Kidney epithelial cell (primary cell): ENCODE data around the gene KLHDC8A. TPM values are rescaled to one million over a fixed set of nuclear protein-coding genes. Genes with fewer than 3 reads are reported as not detected.
A peak's percentile ranks its signal among the peaks of the same experiment; 100 is the strongest.

ENCODE experiments used
- DNase-seq: peaks from one replicate; pipeline ENCODE4 v3.0.0-alpha.2; 2010; ENCODE audit warnings: low read depth
- H3K27me3 ChIP-seq: 2 replicates; pipeline ENCODE4 v1.6.0; 2011; ENCODE audit warnings: low read length; ENCODE audit not compliant: control insufficient read depth, insufficient read depth
- H3K36me3 ChIP-seq: 2 replicates; pipeline ENCODE4 v1.5.1; 2011; ENCODE audit warnings: low read length; ENCODE audit not compliant: control insufficient read depth, insufficient read depth
- H3K4me3 ChIP-seq: 2 replicates; pipeline ENCODE4 v1.5.1; 2011; ENCODE audit warnings: low read depth, mild to moderate bottlenecking, control low read depth, low read length
- total RNA-seq: library from RNA; depleted of rRNA; stranded (reverse); fragments of >200 nt; gene quantifications from 2 replicates; pipeline ENCODE4 v1.2.3, GENCODE V29; 2015
- TF ChIP-seq, protein P1 (sequence below): IDR thresholded peaks from 2 replicates; pipeline ENCODE4 v1.5.1; 2011; ENCODE audit warnings: mild to moderate bottlenecking, moderate library complexity, low read length, control low read depth, inconsistent platforms; ENCODE audit not compliant: insufficient read depth, poor library complexity, severe bottlenecking

The KLHDC8A gene
- total RNA-seq, 1 donor from 2014 or later: 16.5 TPM

DNA sequence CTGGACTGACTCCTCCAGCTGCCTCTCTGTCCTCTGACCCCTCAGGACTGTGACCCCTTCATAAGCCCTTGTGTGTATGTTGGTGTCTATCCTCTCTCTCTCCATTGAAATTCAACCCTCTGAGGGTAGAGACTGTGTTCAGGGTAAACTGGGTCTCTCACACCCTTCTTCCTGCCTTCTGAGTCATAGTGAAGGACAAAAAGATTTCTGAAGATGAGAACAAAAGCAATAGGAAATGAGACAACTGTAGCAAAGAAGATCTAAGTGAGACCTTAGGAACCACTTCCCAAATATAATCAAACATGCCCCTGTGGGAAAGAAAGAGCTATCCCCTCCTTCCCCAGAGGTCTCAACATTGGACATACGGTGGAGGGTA, 52.0 kb downstream of the KLHDC8A start:
- TF ChIP-seq, protein P1, sequence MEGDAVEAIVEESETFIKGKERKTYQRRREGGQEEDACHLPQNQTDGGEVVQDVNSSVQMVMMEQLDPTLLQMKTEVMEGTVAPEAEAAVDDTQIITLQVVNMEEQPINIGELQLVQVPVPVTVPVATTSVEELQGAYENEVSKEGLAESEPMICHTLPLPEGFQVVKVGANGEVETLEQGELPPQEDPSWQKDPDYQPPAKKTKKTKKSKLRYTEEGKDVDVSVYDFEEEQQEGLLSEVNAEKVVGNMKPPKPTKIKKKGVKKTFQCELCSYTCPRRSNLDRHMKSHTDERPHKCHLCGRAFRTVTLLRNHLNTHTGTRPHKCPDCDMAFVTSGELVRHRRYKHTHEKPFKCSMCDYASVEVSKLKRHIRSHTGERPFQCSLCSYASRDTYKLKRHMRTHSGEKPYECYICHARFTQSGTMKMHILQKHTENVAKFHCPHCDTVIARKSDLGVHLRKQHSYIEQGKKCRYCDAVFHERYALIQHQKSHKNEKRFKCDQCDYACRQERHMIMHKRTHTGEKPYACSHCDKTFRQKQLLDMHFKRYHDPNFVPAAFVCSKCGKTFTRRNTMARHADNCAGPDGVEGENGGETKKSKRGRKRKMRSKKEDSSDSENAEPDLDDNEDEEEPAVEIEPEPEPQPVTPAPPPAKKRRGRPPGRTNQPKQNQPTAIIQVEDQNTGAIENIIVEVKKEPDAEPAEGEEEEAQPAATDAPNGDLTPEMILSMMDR: no peak
- Histone ChIP-seq H3K27me3 (no peaks in the 10 kb centered on the region), H3K36me3 (peaks cover 14% of the 10 kb centered on the region), H3K4me3 (no peak overlapping the region)
- no peak for DNase-seq

DNA sequence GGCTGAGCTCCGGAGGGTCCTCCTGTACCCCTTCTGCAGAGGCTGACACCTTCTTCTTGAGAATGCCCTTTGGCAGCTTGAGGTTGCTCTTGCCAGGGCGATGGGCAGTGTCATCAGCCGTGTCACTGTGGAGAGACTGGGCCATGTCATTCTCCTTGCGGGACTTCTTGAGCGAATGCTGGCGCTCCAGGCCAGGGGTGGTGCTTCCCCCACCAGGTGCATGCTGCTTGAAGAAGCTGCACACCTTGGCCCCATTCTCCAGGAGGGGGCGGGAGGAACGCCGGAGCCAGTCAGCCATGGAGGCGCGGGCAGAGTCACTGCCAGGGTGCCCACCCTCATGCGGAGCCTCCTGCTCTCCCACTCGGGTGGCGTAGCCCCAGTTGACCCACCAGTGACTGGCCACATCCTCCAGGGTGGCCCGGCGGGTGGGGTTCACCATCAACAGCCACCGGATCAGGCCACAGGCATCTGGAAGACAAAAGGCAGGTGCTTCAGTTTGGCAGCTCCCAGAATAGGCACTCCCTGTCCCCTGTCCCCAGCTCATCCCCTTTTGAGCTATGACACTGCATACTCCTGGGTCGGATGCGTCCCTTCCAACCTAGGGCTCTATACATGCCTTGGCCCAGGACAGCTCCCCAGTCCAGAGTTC, 52.6 kb downstream of the KLHDC8A start:
- Histone ChIP-seq H3K27me3 (no peaks in the 10 kb centered on the region), H3K4me3 (no peak overlapping the region), H3K36me3 (peaks cover 14% of the 10 kb centered on the region)
- TF ChIP-seq, protein P1: no peak
- no peak for DNase-seq

DNA sequence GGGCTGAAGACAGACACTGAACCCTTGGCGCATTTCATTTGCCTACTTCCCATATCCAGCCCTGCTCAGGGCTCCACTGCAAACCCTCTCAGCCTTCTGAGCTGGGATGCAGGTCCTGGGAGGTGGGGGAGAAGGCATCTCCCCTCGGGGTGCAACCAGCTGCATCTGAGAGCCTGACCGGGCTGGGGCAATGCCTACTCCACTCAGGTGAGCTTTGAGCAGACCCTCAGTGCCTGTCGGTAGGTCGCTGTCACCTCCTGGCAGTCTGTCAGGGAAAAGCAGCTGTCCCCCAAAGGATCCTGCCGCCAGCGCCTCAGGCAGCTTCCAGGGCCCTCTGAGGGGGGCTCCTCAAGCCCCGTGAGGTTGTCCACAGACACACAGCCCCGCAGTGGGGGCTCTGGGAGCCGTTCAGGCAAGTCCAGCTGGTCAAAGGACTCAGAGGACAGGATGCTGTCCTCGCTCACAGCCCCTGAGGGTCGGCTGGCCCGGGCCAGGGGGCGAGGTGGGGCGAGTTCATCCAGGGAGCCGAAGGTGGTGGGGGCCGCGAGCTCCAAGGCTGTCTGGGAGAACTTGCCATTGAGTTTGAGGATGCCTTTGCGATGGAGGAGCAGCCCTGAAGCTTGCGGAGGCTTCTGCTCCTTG, 53.4 kb downstream of the KLHDC8A start:
- Histone ChIP-seq H3K27me3 (no peaks in the 10 kb centered on the region), H3K36me3 (peaks cover 12% of the 10 kb centered on the region), H3K4me3 (no peak overlapping the region)
- no peak for DNase-seq
- TF ChIP-seq, protein P1: no peak

DNA sequence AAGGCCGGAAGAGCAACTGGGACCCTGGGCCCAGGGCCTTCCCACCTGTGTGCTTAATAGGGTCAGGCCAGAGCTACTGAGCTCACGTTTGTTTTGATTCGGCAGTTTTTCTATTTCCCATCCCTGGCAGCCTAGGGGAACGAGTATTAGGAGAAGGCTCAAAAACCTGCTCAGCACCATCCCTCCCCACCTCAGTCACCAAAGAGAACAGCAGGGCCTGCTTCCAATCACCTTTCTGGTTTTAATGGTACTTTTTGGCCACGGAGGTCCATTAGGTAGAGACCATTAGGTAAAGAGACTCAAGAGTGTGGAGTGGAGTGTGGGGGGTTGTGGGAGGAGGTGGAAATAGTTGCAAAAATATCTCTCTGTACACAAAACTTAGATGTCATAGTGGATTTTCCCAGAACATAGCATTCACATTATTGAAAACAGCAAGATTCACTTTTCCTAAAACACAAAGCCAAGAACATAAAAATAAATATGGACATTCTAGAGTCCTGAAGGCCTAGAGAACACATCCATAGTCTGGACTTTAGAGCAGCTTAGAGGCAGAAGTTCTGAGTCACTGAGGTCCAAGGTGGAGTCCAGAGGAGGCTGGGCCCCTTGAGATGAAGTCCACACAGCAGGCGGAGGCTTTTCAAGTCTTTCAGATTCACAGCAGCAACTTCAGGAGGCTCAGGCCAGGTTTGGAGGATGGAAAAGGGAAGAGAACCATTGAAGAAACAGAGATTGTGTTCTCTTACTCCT, 54.7 kb downstream of the KLHDC8A start:
- no peaks in the 10 kb centered on the region for H3K27me3 ChIP-seq
- H3K4me3 ChIP-seq: no peak overlapping the region
- DNase-seq: no peak
- peaks cover 6% of the 10 kb centered on the region for H3K36me3 ChIP-seq
- TF ChIP-seq, protein P1: no peak

DNA sequence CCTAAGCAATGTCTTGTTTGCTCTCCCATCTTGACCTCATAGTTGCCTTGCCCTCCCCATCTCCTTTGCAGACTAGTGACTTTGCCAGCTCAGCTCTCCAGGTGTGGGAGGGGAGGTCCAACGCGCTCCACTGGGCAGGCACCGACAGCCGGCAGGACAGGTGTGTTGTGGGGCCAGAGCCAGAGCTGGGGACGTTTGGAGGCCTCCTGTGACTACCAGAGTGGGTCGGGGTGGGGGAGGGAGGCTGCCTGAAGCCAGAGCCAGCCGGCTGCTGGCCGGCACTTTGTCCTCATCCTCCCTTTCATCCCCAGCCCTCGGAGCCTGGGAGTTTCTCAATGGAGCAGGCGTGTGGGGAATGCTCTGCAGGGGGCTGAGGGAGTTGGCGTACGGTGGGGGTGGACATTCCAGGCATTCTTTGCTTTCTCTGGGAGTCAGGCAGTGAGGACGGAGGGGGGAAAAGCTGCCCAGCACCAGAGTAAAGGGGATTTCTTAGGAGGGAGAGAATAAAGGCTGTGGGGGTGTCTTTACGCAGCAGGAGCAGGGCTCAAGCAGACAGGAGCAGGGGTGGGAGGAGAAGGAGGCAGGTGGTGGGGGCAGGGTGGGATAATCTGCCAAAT, 55.4 kb downstream of the KLHDC8A start:
- peak; percentile 90 for DNase-seq
- peaks cover 5% of the 10 kb centered on the region for H3K36me3 ChIP-seq
- no peak overlapping the region for H3K4me3 ChIP-seq
- H3K27me3 ChIP-seq: no peaks in the 10 kb centered on the region
- TF ChIP-seq, protein P1: no peak
